HG02610 (cell line): Measurements from ENCODE around the gene PDP2.
"Not testable (repeated sequence)": the region's sequence is repeated elsewhere in the genome, so short reads cannot be mapped to it uniquely, and the experiment has no call there.

Experiments used
- ATAC-seq: cut with Tn5 transposase; IDR thresholded peaks from one replicate; pipeline ENCODE4 v1.9.1; 2021; ENCODE audit warnings: mild to moderate bottlenecking, moderate library complexity; ENCODE audit not compliant: unreplicated experiment

The PDP2 gene

DNA sequence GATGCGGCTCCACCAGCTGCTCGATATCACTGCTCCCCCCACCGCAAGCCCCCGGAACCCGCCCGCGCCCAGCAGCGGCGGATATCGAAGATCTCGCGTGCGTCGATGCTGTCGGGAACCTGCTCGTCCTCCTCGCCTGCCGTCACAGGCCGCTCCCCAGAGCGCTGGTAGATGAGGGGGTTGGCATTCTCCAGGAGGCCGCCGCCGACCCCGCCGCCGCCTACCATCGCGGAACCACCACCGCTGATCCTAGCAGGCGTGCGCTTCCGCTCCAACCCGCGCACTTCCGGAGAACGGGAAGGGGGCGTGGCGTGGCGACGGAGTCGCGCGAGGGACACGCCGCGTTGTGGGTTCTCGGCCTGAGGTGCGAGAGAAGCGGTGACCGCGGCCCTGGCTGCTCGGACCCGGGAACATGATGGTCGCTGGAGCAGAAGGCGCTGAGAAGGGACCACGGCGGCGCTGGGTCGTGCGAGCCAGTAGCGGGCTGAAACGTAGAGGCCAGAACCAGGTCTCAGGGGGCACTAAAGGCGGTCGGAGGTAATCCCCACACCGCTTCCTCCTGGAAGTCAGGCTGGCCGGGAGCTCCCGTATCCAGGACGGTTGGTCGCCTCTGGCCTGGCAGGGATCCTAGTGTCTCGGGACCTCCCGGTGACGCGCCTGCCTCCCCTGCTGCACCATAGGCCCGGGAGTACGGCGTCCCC lies 54.0 kb downstream of the PDP2 start, which contains the start of gene CIAO2B:
TSS of gene CIAO2B (minus strand) at position 265 of the 701 bp plus-strand sequence. CDS start at position 227, 38 bp downstream.
- peak; percentile 75 for ATAC-seq

DNA sequence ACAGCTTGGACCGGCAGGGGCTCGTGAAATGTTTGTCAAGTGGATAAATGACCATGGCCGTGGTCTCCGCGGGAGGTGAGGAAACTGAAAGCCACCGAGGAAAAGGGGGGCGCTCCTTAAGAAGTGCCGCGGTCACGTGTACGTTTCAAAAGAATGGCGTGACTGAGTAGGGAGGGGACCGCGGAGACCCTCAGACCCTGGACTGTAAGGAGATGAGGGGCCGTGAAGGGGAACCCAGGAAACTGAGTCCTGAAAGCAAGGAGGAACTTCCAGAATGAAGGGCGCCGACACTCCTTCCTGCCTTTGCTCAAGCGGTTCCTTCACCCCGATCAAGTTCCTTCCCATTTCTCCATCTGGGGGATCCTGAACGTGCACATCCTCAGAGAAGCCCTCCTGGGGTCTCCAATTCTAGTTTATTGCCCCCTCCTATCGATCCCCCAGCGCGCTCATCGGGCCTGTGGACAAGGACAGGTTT lies 54.6 kb downstream of the PDP2 start:
- ATAC-seq = not testable (repeated sequence)

DNA sequence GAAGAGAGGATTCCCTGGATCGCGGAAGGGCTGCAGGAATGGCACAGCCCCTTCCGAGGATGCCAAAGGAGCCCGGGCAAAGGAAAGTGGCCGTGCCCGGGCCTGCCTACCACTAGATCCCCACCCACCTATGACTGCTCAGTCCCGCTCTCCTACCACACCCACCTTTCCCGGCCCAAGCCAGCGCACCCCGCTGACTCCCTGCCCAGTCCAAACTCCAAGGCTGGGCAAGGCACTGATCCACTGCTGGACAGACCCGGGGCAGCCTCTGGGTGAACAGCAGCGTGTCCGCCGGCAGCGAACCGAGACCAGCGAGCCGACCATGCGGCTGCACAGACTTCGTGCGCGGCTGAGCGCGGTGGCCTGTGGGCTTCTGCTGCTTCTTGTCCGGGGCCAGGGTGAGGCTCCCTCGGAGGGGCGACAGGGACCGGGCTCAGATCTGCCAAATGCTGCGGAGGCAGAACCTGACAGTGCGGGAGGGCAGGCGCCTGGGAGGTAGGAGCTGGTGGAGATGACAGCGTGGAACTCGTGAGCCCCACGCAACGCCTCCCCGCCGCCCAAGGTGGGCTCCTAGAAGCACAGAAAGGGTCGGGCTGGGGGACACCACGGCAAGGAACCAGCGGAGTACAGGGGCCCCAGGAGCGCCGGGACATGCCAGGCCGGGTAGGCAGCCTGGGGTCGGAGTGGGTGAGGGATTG lies 55.1 kb downstream of the PDP2 start, which contains the start of gene CES2:
TSS of gene CES2 (plus strand) at position 203 of the 698 bp plus-strand sequence. CDS start at position 323, 120 bp downstream.
- no peak for ATAC-seq

DNA sequence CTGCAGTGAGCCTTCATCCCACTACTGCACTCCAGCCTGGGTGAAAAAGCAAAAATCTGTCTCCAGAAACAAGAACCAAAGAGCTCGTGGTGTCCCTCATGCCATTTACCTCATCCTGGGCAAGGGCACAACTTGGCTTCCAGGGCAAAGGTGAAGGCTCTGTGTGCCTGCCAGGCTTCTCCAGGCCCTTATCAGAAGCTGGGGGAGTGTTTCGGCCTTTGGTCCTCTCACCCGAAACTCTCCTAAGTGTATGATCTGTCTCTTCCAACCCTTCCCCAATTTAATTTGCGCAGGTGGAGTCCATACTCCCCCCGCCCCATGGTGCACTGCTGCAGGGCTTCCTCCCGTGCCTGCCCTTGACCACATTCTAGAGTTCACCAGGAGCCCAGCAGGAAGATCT lies 56.1 kb downstream of the PDP2 start:
- no peak for ATAC-seq

DNA sequence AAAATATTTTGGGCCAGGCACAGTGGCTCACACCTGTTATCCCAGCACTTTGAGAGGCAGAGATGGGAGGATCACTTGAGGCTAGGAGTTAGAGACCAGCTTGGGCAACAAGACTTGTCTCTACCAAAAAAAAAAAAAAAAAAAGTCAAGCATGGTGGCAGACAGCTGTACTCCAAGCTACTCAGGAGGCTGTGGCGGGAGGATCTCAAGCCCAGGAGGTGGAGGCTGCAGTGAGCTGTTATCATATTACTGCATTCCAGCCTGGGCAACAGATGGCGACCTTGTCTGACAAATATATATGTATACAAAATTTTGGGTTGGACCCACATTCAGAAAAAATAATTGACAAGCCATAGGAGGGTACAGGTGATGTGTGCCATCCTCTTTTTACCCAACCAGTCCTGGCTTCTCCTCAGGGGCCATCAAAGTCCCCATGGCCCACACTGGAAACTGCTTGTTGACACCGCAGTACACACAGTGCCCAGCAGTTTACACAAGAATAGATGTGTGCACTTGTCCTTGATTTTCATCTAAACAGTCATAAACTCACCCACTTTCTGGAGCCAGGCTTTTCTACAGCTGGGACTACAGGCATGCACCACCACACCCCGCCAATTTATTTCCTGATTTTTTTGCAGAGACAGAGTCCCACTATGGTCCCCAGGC lies 56.7 kb downstream of the PDP2 start:
- ATAC-seq = no peak

DNA sequence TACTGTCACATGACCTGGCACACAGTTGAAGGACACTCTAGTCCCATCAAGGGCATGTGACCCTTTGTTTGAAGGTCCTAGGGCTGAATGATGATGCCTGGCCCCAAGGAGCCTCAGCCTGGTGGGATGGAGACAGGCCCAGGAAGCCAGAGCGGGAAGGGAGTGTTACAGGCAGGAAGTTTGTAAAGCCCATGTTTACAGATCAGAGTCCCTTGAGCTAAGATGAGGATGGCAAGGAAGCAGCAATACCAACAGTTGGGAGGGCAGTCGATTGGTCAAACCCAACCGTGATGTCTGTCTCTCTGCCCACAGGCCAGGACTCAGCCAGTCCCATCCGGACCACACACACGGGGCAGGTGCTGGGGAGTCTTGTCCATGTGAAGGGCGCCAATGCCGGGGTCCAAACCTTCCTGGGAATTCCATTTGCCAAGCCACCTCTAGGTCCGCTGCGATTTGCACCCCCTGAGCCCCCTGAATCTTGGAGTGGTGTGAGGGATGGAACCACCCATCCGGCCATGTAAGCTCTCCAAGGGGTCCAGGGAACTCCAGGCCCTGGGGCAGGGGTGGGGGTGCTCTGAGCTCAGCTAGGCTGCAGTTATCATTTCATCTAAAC lies 57.5 kb downstream of the PDP2 start:
- no peak for ATAC-seq

DNA sequence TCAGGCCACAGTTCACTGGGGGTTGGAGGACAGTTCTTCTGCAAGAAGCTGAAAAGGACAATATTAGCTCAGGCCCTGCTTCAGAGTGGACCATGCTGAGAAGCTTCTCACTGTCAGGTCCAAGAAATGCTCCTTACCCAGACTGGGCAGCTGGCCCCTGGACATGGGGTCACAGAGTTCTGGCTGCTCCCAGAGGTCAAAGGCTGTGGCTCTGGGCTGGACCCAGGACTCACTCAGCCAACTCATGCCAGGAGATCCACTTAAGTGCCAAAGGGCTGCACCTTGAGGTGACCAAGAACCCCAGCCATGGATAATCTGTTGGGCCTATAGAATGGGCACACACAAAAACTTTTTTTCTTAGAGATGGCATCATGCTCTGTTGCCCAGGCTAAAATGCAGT lies 59.1 kb downstream of the PDP2 start:
- ATAC-seq = no peak

DNA sequence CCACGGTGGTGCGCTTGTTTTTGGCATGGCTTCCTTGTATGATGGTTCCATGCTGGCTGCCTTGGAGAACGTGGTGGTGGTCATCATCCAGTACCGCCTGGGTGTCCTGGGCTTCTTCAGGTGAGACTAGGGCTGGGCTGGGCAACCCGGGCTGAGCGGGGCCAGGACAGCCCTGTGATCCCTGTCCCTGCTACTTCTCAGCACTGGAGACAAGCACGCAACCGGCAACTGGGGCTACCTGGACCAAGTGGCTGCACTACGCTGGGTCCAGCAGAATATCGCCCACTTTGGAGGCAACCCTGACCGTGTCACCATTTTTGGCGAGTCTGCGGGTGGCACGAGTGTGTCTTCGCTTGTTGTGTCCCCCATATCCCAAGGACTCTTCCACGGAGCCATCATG lies 59.9 kb downstream of the PDP2 start:
- ATAC-seq = no peak
